Small intestine (tissue), 7 donors: Measurements from ENCODE around the gene UBE2E2. TPM values are rescaled to one million over a fixed set of nuclear protein-coding genes. Genes with fewer than 3 reads are reported as not detected.
A peak's percentile ranks its signal among the peaks of the same experiment; 100 is the strongest.
"Not testable (repeated sequence)": the region's sequence is repeated elsewhere in the genome, so short reads cannot be mapped to it uniquely, and the experiment has no call there.

Experiments used
- DNase-seq, 2 donors: peaks; one replicate each; pipeline versions ENCODE4 v3.0.0 to v3.0.0-alpha.2; 2013
- FAIRE-seq: peaks from 2 replicates; lab custom pipeline; 2012; peaks lifted over from hg19 to GRCh38; lab: Jason Lieb, UNC
- H3K27ac ChIP-seq, 3 donors: one replicate each; pipeline ENCODE4 v1.5.1; 2013; ENCODE audit warnings: low read length in 2 of 3, mild to moderate bottlenecking in 2 of 3, control low read depth in 1 of 3, inconsistent platforms in 1 of 3, low read depth in 1 of 3, moderate library complexity in 1 of 3
- H3K27me3 ChIP-seq, 3 donors: one replicate each; pipeline ENCODE4 v1.6.1; 2013; ENCODE audit warnings: low read length in 3 of 3, inconsistent platforms in 1 of 3; ENCODE audit not compliant: control insufficient read depth in 3 of 3, insufficient read depth in 3 of 3
- H3K36me3 ChIP-seq, 3 donors: one replicate each; pipeline ENCODE4 v1.6.1; 2013; ENCODE audit warnings: low read length in 3 of 3, inconsistent platforms in 1 of 3, low read depth in 1 of 3, mild to moderate bottlenecking in 1 of 3, moderate library complexity in 1 of 3; ENCODE audit not compliant: control insufficient read depth in 3 of 3, insufficient read depth in 2 of 3
- H3K4me1 ChIP-seq, 3 donors: one replicate each; pipeline ENCODE4 v1.6.1; 2013; ENCODE audit warnings: low read length in 2 of 3, inconsistent platforms in 1 of 3, low read depth in 1 of 3, mild to moderate bottlenecking in 1 of 3, moderate library complexity in 1 of 3; ENCODE audit not compliant: control insufficient read depth in 3 of 3, insufficient read depth in 2 of 3
- H3K4me3 ChIP-seq, 3 donors: one replicate each; pipeline ENCODE4 v1.5.1; 2013; ENCODE audit warnings: low read length in 3 of 3, control low read depth in 1 of 3, inconsistent platforms in 1 of 3, low read depth in 1 of 3, mild to moderate bottlenecking in 1 of 3, moderate library complexity in 1 of 3
- H3K9me3 ChIP-seq, 2 donors: one replicate each; pipeline ENCODE4 v1.6.1; 2013; ENCODE audit warnings: low read depth in 1 of 2, low read length in 1 of 2; ENCODE audit not compliant: control insufficient read depth in 2 of 2, insufficient read depth in 1 of 2
- WGBS, 3 donors: extraction: QIAGEN DNeasy Blood & Tissue Kit; methylation state at CpG; one replicate each; pipeline ENCODE4 v1.1.7; 2013; 5-methylcytosine and 5-hydroxymethylcytosine counted together
- polyA plus RNA-seq, 4 donors: library from polyadenylated mRNA; stranded (reverse) in 3 of 4; unstranded in 1 of 4; fragments of 200-250 nt in 3 of 4; fragments of 120-200 nt in 1 of 4; gene quantifications; one replicate each; pipeline versions ENCODE4 v1.2.1 to v1.2.3, GENCODE V29; 2013
- donor health status: healthy with polysubstance abuse.
- donor health status: control.
- donor health status: control.
- donor health status: Bipolar disorder and iron deficiency.
- donor health status: healthy.

The UBE2E2 gene
- polyA plus RNA-seq, 4 donors = 1.1 to 10.2 (median 7.7) TPM

- no peak for FAIRE-seq
- WGBS, 3 donors = 93 to 95% (median 94%) methylated on average over 5 of the region's 5 CpGs
Measured at GRCh38 chr3:23615068-23615467, 411.9 kb downstream of the UBE2E2 start.

GRCh38 chr3:23618475-23618874, 415.3 kb downstream of the UBE2E2 start:
- not testable (repeated sequence) for H3K4me1 ChIP-seq, H3K27ac ChIP-seq, H3K27me3 ChIP-seq, DNase-seq, H3K36me3 ChIP-seq, FAIRE-seq, H3K9me3 ChIP-seq, H3K4me3 ChIP-seq
- 96 to 98% (median 98%) methylated on average over 2 of the region's 2 CpGs for whole genome bisulfite sequencing, 3 donors

More at GRCh38 chr3:23615068-23615467, 411.9 kb downstream of the UBE2E2 start:
- Histone ChIP-seq H3K4me3 (no peak overlapping the region), H3K4me1 (peaks cover 0 to 3% (median 3%) of the 10 kb centered on the region in 3 donors), H3K36me3 (no peaks in the 10 kb centered on the region), H3K9me3 (no peaks in the 10 kb centered on the region), H3K27me3 (no peaks in the 10 kb centered on the region), H3K27ac (no peak overlapping the region)
- DNase-seq = no peak

- no peak for FAIRE-seq
- no peaks in the 10 kb centered on the region for H3K27me3 ChIP-seq
- DNase-seq = peak in 1 of 2 donors; percentile 29
- WGBS, 3 donors = 65 to 79% (median 75%) methylated on average over 12 of the region's 12 CpGs
- peaks cover 0 to 17% of the 10 kb centered on the region in 2 donors for H3K9me3 ChIP-seq
- H3K27ac ChIP-seq = no peak overlapping the region
- no peaks in the 10 kb centered on the region for H3K36me3 ChIP-seq
- no peaks in the 10 kb centered on the region for H3K4me1 ChIP-seq
- H3K4me3 ChIP-seq = no peak overlapping the region
Measured at GRCh38 chr3:23619705-23620637, 416.8 kb downstream of the UBE2E2 start.

- Histone ChIP-seq H3K27me3 (no peaks in the 10 kb centered on the region), H3K4me3 (no peak overlapping the region), H3K36me3 (no peaks in the 10 kb centered on the region), H3K27ac (no peak overlapping the region), H3K4me1 (no peaks in the 10 kb centered on the region), H3K9me3 (peaks cover 0 to 23% of the 10 kb centered on the region in 2 donors)
- FAIRE-seq (no peak), DNase-seq (no peak)
- 28 to 54% (median 43%) methylated on average over 4 of the region's 4 CpGs for WGBS, 3 donors
Measured at GRCh38 chr3:23620638-23621015, 417.5 kb downstream of the UBE2E2 start.

- 49 to 95% (median 91%) methylated on average over 2 of the region's 2 CpGs for WGBS, 3 donors
- peaks cover 0 to 30% of the 10 kb centered on the region in 2 donors for H3K9me3 ChIP-seq
- H3K36me3 ChIP-seq = no peaks in the 10 kb centered on the region
- no peaks in the 10 kb centered on the region for H3K27me3 ChIP-seq
- H3K4me1 ChIP-seq = peaks cover 0 to under 1% (median 0%) of the 10 kb centered on the region in 3 donors
- H3K27ac ChIP-seq = no peak overlapping the region
- no peak for FAIRE-seq
- no peak for DNase-seq
- no peak overlapping the region for H3K4me3 ChIP-seq
Measured at GRCh38 chr3:23623844-23624243, 420.7 kb downstream of the UBE2E2 start.

- peaks cover 0 to 5% (median 3%) of the 10 kb centered on the region in 3 donors for H3K4me1 ChIP-seq
- H3K36me3 ChIP-seq = no peaks in the 10 kb centered on the region
- H3K27me3 ChIP-seq = no peaks in the 10 kb centered on the region
- H3K4me3 ChIP-seq = no peak overlapping the region
- no peak overlapping the region for H3K27ac ChIP-seq
- peaks cover 0 to 30% of the 10 kb centered on the region in 2 donors for H3K9me3 ChIP-seq
- 60 to 100% (median 100%) methylated on average over 1 of the region's 1 CpG for WGBS, 3 donors
- FAIRE-seq (no peak), DNase-seq (no peak)
Measured at GRCh38 chr3:23624305-23624704, 421.2 kb downstream of the UBE2E2 start.

- FAIRE-seq (no peak), DNase-seq (no peak)
- Histone ChIP-seq H3K9me3 (peaks cover 0 to 30% of the 10 kb centered on the region in 2 donors), H3K27me3 (no peaks in the 10 kb centered on the region), H3K4me1 (peaks cover 0 to 6% (median 3%) of the 10 kb centered on the region in 3 donors), H3K27ac (no peak overlapping the region), H3K4me3 (no peak overlapping the region), H3K36me3 (no peaks in the 10 kb centered on the region)
- 84 to 95% (median 90%) methylated on average over 2 of the region's 2 CpGs for WGBS, 3 donors
Measured at GRCh38 chr3:23626442-23626841, 423.3 kb downstream of the UBE2E2 start.

- FAIRE-seq (no peak), DNase-seq (peak; percentile 47 to 80)
- no peaks in the 10 kb centered on the region for H3K36me3 ChIP-seq
- H3K27me3 ChIP-seq = no peaks in the 10 kb centered on the region
- peaks cover 0 to 19% of the 10 kb centered on the region in 2 donors for H3K9me3 ChIP-seq
- WGBS, 3 donors = 18 to 57% (median 30%) methylated on average over 5 of the region's 5 CpGs
- no peak overlapping the region for H3K4me3 ChIP-seq
- no peak overlapping the region for H3K27ac ChIP-seq
- H3K4me1 ChIP-seq = peaks cover 0 to 6% (median 3%) of the 10 kb centered on the region in 3 donors
Measured at GRCh38 chr3:23629181-23629894, 426.2 kb downstream of the UBE2E2 start.
